DMS79 treated with DMSO at 0.1 percent for 48 hours (cell line): ENCODE measurements around the gene ZNF705A.
"Not testable (repeated sequence)": the region's sequence is repeated elsewhere in the genome, so short reads cannot be mapped to it uniquely, and the experiment has no call there.

Experiments
- DNase-seq: peaks from one replicate; lab custom pipeline; 2025; lab: John Stamatoyannopoulos, UW

The ZNF705A gene

GRCh38 chr12:8156845-8157244 lies at the start of gene ZNF705A:
ZNF705A (plus strand) TSS chr12:8157015; CDS start chr12:8172626, 15,611 bp downstream.
- DNase-seq = no peak

- peak; percentile 49 for DNase-seq
Measured at GRCh38 chr12:8108808-8109398, 47.9 kb upstream of the ZNF705A start.

GRCh38 chr12:8113117-8113516 lies 43.7 kb upstream of the ZNF705A start:
- DNase-seq = not testable (repeated sequence)

GRCh38 chr12:8120072-8120713 lies 36.6 kb upstream of the ZNF705A start:
- no peak for DNase-seq

- no peak for DNase-seq
Measured at GRCh38 chr12:8123124-8123912, 33.5 kb upstream of the ZNF705A start, which contains the start of gene CLEC4A. CLEC4A (plus strand) TSS chr12:8123617; CDS start chr12:8123879, 262 bp downstream.

- DNase-seq = no peak
Measured at GRCh38 chr12:8127138-8127537, 29.7 kb upstream of the ZNF705A start.

- DNase-seq = not testable (repeated sequence)
Measured at GRCh38 chr12:8133636-8134397, 23.0 kb upstream of the ZNF705A start.

GRCh38 chr12:8134398-8134930 lies 22.4 kb upstream of the ZNF705A start:
- DNase-seq = not testable (repeated sequence)

- DNase-seq = not testable (repeated sequence)
Measured at GRCh38 chr12:8141647-8142046, 15.2 kb upstream of the ZNF705A start.

- DNase-seq = no peak
Measured at GRCh38 chr12:8143261-8143660, 13.6 kb upstream of the ZNF705A start.

- peak; percentile 12 for DNase-seq
Measured at GRCh38 chr12:8145754-8146441, 10.9 kb upstream of the ZNF705A start.

- no peak for DNase-seq
Measured at GRCh38 chr12:8146442-8146771, 10.4 kb upstream of the ZNF705A start.

GRCh38 chr12:8154526-8154925 lies 2.3 kb upstream of the ZNF705A start:
- DNase-seq = no peak

GRCh38 chr12:8156416-8156815 lies 399 bp upstream of the ZNF705A start:
- DNase-seq = no peak

GRCh38 chr12:8157484-8158198 lies 826 bp downstream of the ZNF705A start:
- DNase-seq = no peak

- DNase-seq = not testable (repeated sequence)
Measured at GRCh38 chr12:8172911-8173310, 16.1 kb downstream of the ZNF705A start.

GRCh38 chr12:8179989-8180585 lies 23.3 kb downstream of the ZNF705A start:
- DNase-seq = peak; percentile 11

- DNase-seq = not testable (repeated sequence)
Measured at GRCh38 chr12:8181271-8181670, 24.5 kb downstream of the ZNF705A start.

GRCh38 chr12:8182923-8183322 lies 26.1 kb downstream of the ZNF705A start:
- not testable (repeated sequence) for DNase-seq

- DNase-seq = not testable (repeated sequence)
Measured at GRCh38 chr12:8183346-8183745, 26.5 kb downstream of the ZNF705A start.
